ENCODE results near the gene TBC1D10A.

GRCh38 chr22:30354644-30355043 lies 27.9 kb upstream of the TBC1D10A start:
- TF ChIP-seq ZBTB7A (IDR thresholded peaks at IDR 0.05; ENCODE audit: low read depth) (no peak), CREB1 (IDR thresholded peaks at IDR 0.05; ENCODE audit: low read depth) (no peak), YY1 (IDR thresholded peaks at IDR 0.05; ENCODE audit: low read depth) (no peak), RAD21 (IDR thresholded peaks at IDR 0.05; ENCODE audit: low read depth) (no peak), TEAD4 (IDR thresholded peaks at IDR 0.05) (no peak)
- TF ChIP-seq, protein P1, sequence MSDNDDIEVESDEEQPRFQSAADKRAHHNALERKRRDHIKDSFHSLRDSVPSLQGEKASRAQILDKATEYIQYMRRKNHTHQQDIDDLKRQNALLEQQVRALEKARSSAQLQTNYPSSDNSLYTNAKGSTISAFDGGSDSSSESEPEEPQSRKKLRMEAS (IDR thresholded peaks at IDR 0.05), result no peak
